Skin of body (tissue), 2 donors: ENCODE results near the gene RABAC1. TPM values are rescaled to one million over a fixed set of nuclear protein-coding genes. Genes with fewer than 3 reads are reported as not detected.
"Not testable (repeated sequence)": the region's sequence is repeated elsewhere in the genome, so short reads cannot be mapped to it uniquely, and the experiment has no call there.

Source experiments
- DNase-seq: peaks from one replicate; lab custom pipeline; 2025; lab: John Stamatoyannopoulos, UW
- total RNA-seq: library from RNA; depleted of rRNA; stranded (reverse); fragments of >200 nt; gene quantifications from one replicate; pipeline ENCODE4 v1.2.3, GENCODE V29; 2014

The RABAC1 gene
- total RNA-seq, 1 donor from 2014 or later, result 68.0 TPM

- no peak for DNase-seq
Measured at GRCh38 chr19:41917676-41918075, 41.4 kb downstream of the RABAC1 start.

- DNase-seq, result no peak
Measured at GRCh38 chr19:41915776-41916414, 43.2 kb downstream of the RABAC1 start.

- no peak for DNase-seq
Measured at GRCh38 chr19:41915021-41915775, 43.9 kb downstream of the RABAC1 start.

GRCh38 chr19:41914424-41914834 is 44.7 kb downstream of the RABAC1 start:
- DNase-seq, result not testable (repeated sequence)

- no peak for DNase-seq
Measured at GRCh38 chr19:41913538-41914423, 45.3 kb downstream of the RABAC1 start.

GRCh38 chr19:41912899-41913537 is 46.1 kb downstream of the RABAC1 start:
- DNase-seq, result no peak

GRCh38 chr19:41911889-41912731 is 47.0 kb downstream of the RABAC1 start:
- no peak for DNase-seq

GRCh38 chr19:41910992-41911888 is 47.9 kb downstream of the RABAC1 start:
- no peak for DNase-seq

- no peak for DNase-seq
Measured at GRCh38 chr19:41910240-41910991, 48.7 kb downstream of the RABAC1 start.

GRCh38 chr19:41909706-41910105 is 49.4 kb downstream of the RABAC1 start:
- no peak for DNase-seq

- DNase-seq, result no peak
Measured at GRCh38 chr19:41908724-41909464, 50.2 kb downstream of the RABAC1 start.

GRCh38 chr19:41907994-41908615 is 51.0 kb downstream of the RABAC1 start:
- DNase-seq, result no peak

GRCh38 chr19:41906916-41907680 is 52.0 kb downstream of the RABAC1 start:
- DNase-seq, result no peak
